K562 treated with DMSO at 1 percent for 4 hours (cell line): ENCODE data around the gene EIF5A2. TPM values are rescaled to one million over a fixed set of nuclear protein-coding genes. Genes with fewer than 3 reads are reported as not detected.

ENCODE experiments used
- total RNA-seq: library from RNA; unstranded; fragments of 300-600 nt; gene quantifications from 2 replicates; pipeline ENCODE4 v1.2.3, GENCODE V29; 2022; ENCODE audit not compliant: insufficient read depth

The EIF5A2 gene
- 6.0 and 10.3 TPM in 2 replicates for total RNA-seq

DNA sequence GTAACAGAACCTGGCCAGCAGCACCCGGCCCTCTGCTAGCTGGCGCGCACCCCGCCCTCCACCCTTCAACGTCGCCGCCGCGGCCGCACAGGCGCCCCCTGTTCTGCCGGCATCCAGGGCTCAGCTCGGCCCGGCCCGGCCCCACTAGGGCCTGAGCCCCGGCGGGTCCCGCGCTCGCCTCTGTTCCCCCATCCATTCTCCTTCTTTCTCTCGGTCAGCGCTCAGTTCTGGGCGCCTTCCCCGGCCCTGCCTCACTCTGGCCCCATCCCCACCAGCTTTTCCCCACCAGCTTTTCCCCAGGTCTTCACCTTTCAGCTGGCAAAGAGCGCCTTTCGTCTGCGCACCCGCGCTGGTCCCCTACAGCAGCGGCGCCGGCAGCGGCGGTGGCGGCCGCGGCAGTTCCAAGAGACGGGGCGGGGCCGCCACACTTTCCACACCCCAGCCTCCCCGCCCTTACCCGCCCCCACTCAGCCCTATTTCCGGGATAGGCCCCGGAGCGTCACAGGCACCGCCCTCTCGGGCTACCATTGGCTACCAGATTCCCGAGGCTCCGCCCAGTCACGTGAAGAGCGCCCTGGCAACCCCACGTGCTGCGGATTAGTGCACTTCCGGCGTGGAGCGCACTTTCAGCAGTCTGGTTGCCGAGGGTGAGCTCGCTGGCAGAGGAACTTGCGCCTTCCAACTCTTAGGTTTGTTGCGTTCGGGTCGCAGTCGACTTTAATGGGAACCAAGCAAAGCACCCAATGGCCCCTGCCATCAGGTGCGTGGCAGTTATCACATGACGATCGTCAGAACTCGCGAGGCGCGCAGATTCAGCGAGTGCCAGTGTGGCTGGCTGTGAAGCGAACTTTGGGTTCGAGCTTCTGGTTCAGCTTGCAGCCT lies at the start of gene EIF5A2:
EIF5A2 (minus strand) TSS at position 403 of the 882 bp plus-strand sequence. CDS start 831 bp downstream, outside the sequence.

DNA sequence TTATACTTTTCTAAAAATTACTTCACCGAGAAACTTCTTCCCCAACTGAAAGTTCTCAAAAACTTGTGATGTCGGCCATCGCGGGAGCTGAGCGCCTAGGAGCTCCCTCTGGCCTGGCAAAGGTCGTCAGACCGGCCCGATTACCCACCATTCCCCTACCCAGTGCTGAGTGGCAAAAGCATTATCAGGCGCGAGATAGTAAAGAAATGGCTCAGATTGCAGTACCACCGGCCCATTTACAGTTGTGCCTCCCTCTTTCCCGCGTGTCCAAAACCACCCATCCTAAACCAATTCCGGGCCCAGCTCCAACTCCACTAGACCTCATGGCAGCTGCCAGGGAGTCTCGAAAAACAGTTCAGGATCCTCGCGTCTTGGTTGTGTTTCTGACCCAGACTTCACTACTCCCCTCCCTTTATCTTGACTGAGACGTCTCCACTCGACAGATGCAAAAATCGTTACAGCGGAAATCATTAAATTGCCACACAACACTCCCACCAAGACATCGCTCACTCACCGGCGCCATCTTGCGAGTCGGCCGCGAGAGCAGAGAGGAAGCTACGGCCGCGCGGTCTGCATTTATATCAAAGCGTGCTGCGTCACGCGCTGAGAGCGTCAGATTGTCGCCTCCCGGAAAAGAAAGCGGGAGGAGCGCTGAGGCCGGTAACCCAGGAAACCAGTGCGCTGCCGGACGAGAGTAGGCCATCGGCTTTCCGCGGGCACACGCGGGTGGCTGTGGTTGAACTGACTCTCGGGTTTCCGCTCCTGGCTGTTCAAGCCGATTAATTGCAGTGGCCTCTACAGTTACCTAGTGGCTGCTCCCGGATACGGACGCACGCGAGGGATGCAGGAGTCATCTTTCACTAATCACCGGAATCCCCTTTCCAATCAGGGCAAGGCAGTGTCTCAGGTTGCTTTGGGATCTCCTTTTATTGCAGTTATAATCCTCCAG lies 38.5 kb downstream of the EIF5A2 start, which contains the start of gene RPL22L1:
RPL22L1 (minus strand) TSS at position 551 of the 949 bp plus-strand sequence; CDS start at position 523, 28 bp downstream.

Other genes starting within 250 kb of the EIF5A2 start
- gene RPL22L1, start 38.4 kb downstream of the EIF5A2 start, total RNA-seq: 56.6 and 74.7 TPM in 2 replicates
- gene SLC2A2, start 118.1 kb upstream of the EIF5A2 start, total RNA-seq: not detected in 2 replicates